HepG2 (cell line): ENCODE data around the gene INTS6L. TPM values are rescaled to one million over a fixed set of nuclear protein-coding genes. Genes with fewer than 3 reads are reported as not detected.

ENCODE experiments used
- ATAC-seq: fragments of 200-7000 bp; cut with Tn5 transposase; 3 replicates; pipeline ENCODE4 v1.9.1; 2020; ENCODE audit warnings: mild to moderate bottlenecking, moderate library complexity
- BruUV-seq: library from RNA; stranded (reverse); fragments of 400-500 nt; replicated peaks from 2 replicates; lab custom pipeline; 2021; lab: Mats Ljungman, UMichigan
- CTCF ChIA-PET: fragments of 300-600 bp; formaldehyde crosslinking; extraction: SDS; loops from one replicate; lab custom pipeline; 2021; ENCODE audit warnings: low total read pairs, inconsistent platforms, low intra/inter-chr PET ratio; lab: Yijun Ruan, JAX
- POLR2A ChIA-PET: fragments of 350-600 bp; sonication (Branson Sonifier 250); formaldehyde crosslinking; loops from one replicate; lab custom pipeline; 2020; ENCODE audit warnings: antibody characterized with exemption, inconsistent platforms; lab: Yijun Ruan, JAX
- DNase-seq: peaks from one replicate; pipeline ENCODE4 v3.0.0-alpha.2; 2015; ENCODE audit warnings: low spot score
- FAIRE-seq: peaks from 3 replicates; lab custom pipeline; 2011; peaks lifted over from hg19 to GRCh38; lab: Jason Lieb, UNC
- H2AFZ ChIP-seq: one replicate; pipeline ENCODE4 v1.6.1; 2011; ENCODE audit warnings: low read length, inconsistent platforms
- H3K27ac ChIP-seq: fragments of 300-600 bp; 3 replicates; pipeline ENCODE4 v1.8.0; 2011; ENCODE audit warnings: mixed run types, mild to moderate bottlenecking, mixed read lengths, low read length, inconsistent platforms; ENCODE audit not compliant: insufficient read depth; ENCODE audit errors: extremely low read length
- H3K27me3 ChIP-seq, 2 experiments: fragments of 200-600 bp in 1 of 2; 2 replicates in 1 of 2; 3 replicates in 1 of 2; pipeline versions ENCODE4 v1.6.0 to v1.8.0; 2011; ENCODE audit warnings: low read length in 2 of 2, mild to moderate bottlenecking in 2 of 2, moderate library complexity in 2 of 2, inconsistent platforms in 1 of 2; ENCODE audit not compliant: insufficient read depth in 2 of 2, control insufficient read depth in 1 of 2
- H3K36me3 ChIP-seq, 2 experiments: fragments of 200-600 bp in 1 of 2; replicated peaks in 1 of 2; 2 replicates in 1 of 2; 3 replicates in 1 of 2; pipeline versions ENCODE4 v1.5.1 to v1.8.0; 2011; ENCODE audit warnings: low read length in 2 of 2, inconsistent platforms in 1 of 2; ENCODE audit not compliant: insufficient read depth in 2 of 2, control insufficient read depth in 1 of 2
- H3K4me1 ChIP-seq: 2 replicates; pipeline ENCODE4 v1.5.1; 2012; ENCODE audit warnings: low read length, inconsistent platforms; ENCODE audit not compliant: insufficient read depth
- H3K4me2 ChIP-seq: 2 replicates; pipeline ENCODE4 v1.6.0; 2011; ENCODE audit warnings: low read depth, low read length, inconsistent platforms
- H3K4me3 ChIP-seq, 3 experiments: fragments of 200-600 bp in 1 of 3; sonication (generic), shearing (Covaris generic) in 1 of 3; replicated peaks in 1 of 3; 2 replicates each; pipeline ENCODE4 v1.5.1; 2011 to 2016; ENCODE audit warnings: low read length in 3 of 3, inconsistent platforms in 2 of 3, low read depth in 2 of 3, mild to moderate bottlenecking in 2 of 3, control low read depth in 1 of 3, mixed read lengths in 1 of 3; ENCODE audit not compliant: insufficient read depth in 1 of 3
- H3K79me2 ChIP-seq: one replicate; pipeline ENCODE4 v1.6.1; 2011; ENCODE audit warnings: low read length, inconsistent platforms; ENCODE audit not compliant: insufficient read depth
- H3K9ac ChIP-seq: 2 replicates; pipeline ENCODE4 v1.6.0; 2011; ENCODE audit warnings: mild to moderate bottlenecking, low read depth, low read length, inconsistent platforms; ENCODE audit not compliant: insufficient read depth
- H3K9me3 ChIP-seq: 2 replicates; pipeline ENCODE4 v1.5.1; 2012; ENCODE audit warnings: mild to moderate bottlenecking, low read length
- H4K20me1 ChIP-seq: 2 replicates; pipeline ENCODE4 v1.6.0; 2011; ENCODE audit warnings: inconsistent platforms, mild to moderate bottlenecking, low read length, moderate library complexity; ENCODE audit not compliant: insufficient read depth
- EHMT2 ChIP-seq: fragments of 200-600 bp; sonication (generic); IDR thresholded peaks from 2 replicates; pipeline ENCODE4 v1.7.0; 2017; ENCODE audit warnings: antibody characterized with exemption, low read depth, low read length, borderline replicate concordance
- JUND ChIP-seq: sonication (generic); formaldehyde crosslinking; IDR thresholded peaks from 2 replicates; pipeline ENCODE4 v1.8.0; 2022; ENCODE audit warnings: mild to moderate bottlenecking, missing genetic modification reagents
- KLF11 ChIP-seq: IDR thresholded peaks from 2 replicates; pipeline ENCODE4 v1.6.1; 2016; ENCODE audit warnings: missing compliant biosample characterization
- SAFB2 ChIP-seq: sonication (generic); formaldehyde crosslinking; IDR thresholded peaks from 2 replicates; pipeline ENCODE4 v1.5.1; 2020; ENCODE audit warnings: missing genetic modification reagents, low read depth, mild to moderate bottlenecking, borderline replicate concordance
- SP1 ChIP-seq, 2 experiments: fragments of 450-650 bp in 1 of 2; sonication (generic) in 1 of 2; formaldehyde crosslinking in 1 of 2; IDR thresholded peaks; 2 replicates each; pipeline versions ENCODE4 v1.4.0 to v1.6.1; 2016 to 2020; ENCODE audit warnings: missing genetic modification reagents in 1 of 2
- TCF7L2 ChIP-seq: IDR thresholded peaks from 2 replicates; pipeline ENCODE4 v1.6.1; 2011; ENCODE audit warnings: mild to moderate bottlenecking, low read depth, low read length, moderate library complexity
- ZBTB1 ChIP-seq: sonication (generic); formaldehyde crosslinking; IDR thresholded peaks from 2 replicates; pipeline ENCODE4 v1.4.0; 2020; ENCODE audit warnings: missing genetic modification reagents, borderline replicate concordance
- ZNF562 ChIP-seq: sonication (generic); formaldehyde crosslinking; IDR thresholded peaks from 2 replicates; pipeline ENCODE4 v1.8.0; 2022; ENCODE audit warnings: missing genetic modification reagents, borderline replicate concordance
- ZNF7 ChIP-seq: IDR thresholded peaks from 2 replicates; pipeline ENCODE4 v1.6.1; 2016; ENCODE audit warnings: missing biosample characterization, missing genetic modification reagents
- ZNF75D ChIP-seq: sonication (generic); formaldehyde crosslinking; IDR thresholded peaks from 2 replicates; pipeline ENCODE4 v1.8.1; 2023; ENCODE audit warnings: missing genetic modification reagents, mild to moderate bottlenecking, borderline replicate concordance
- ZSCAN21 ChIP-seq: sonication (generic); formaldehyde crosslinking; IDR thresholded peaks from 2 replicates; pipeline ENCODE4 v1.8.0; 2022; ENCODE audit warnings: mild to moderate bottlenecking, missing genetic modification reagents, moderate library complexity, borderline replicate concordance
- WGBS: methylation state at CpG from one replicate; pipeline ENCODE4 v1.1.6; 2017; ENCODE audit warnings: low lambda C conversion rate; 5-methylcytosine and 5-hydroxymethylcytosine counted together
- in situ Hi-C: cut with HindIII; loops from 2 replicates; pipeline ENCODE4 v1.10.0; 2017; ENCODE audit warnings: low pct_unique_long_range_greater_than_20kb; ENCODE audit not compliant: extremely low pct_ligation_motif_present
- intact Hi-C: fragments of 100-400 bp; cut with micrococcal nuclease; formaldehyde crosslinking; loops from one replicate; pipeline ENCODE4 v1.10.0; 2022; ENCODE audit not compliant: unreplicated experiment
- polyA plus RNA-seq, 8 experiments: library from polyadenylated mRNA; depleted of rRNA in 3 of 8; stranded (reverse) in 7 of 8; unstranded in 1 of 8; fragments of >200 nt; fragmentation: Illumina TruSeq in 4 of 8; extraction: Trizol in 4 of 8; gene quantifications; 2 replicates each; pipeline versions ENCODE4 v1.2.1 to v1.2.3, GENCODE V29; 2011 to 2016; ENCODE audit warnings: low read depth in 4 of 8, missing spikeins in 1 of 8, mixed read lengths in 1 of 8; ENCODE audit not compliant: insufficient read depth in 1 of 8
- total RNA-seq, 5 experiments: library from RNA; depleted of rRNA; stranded (reverse); fragments of >200 nt; fragmentation: Illumina TruSeq; extraction: Trizol; gene quantifications; 2 replicates each; pipeline ENCODE4 v1.2.3, GENCODE V29; 2016; ENCODE audit warnings: low read depth in 1 of 5
- TF ChIP-seq, protein P1 (sequence below): sonication (generic); formaldehyde crosslinking; conservative IDR thresholded peaks from 2 replicates; pipeline ENCODE4 v1.8.0; 2022; ENCODE audit warnings: mild to moderate bottlenecking, moderate library complexity, missing genetic modification reagents

The INTS6L gene
- total and polyA plus RNA-seq, 2 of the 13 experiments (the other 11 are each of a cell fraction or from before 2014, with no cell fraction given), result not detected

DNA sequence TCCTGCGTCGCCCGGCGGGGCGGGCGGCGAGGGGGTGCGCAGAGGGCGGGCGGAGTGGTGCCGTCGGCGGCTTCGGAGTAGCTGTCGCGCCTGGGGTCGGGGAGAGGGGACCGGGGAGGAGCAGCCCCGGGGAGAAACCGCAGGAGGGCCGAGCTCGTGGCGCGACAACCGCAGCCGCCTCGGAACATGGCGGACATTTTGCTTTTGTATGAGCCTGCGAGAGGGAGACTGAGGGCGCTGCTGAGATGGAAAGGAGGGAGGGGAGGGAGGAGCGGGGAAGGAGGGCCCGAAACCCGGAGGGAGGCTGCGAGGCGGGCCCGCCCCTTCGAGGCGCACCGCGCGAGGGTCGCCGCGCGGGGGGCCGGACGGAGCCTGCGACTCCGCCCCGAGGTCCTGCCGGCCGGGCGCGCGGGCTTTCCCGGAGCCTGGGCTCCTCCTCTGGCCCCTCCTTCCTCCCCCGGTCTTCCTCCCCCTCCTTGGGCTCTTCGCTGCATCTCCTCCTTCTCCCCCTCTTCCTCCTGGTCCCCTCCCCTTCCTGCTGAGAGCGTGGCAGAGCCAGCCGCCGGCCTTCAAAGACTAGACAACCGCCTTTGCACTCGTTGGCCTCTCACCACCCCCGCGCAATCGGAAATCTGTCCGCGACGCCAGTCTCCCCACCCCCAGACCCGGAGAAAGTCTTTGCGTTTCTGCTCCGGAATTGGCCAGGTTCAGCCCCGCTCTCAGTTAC, 1.1 kb downstream of the INTS6L start:
- Histone ChIP-seq H4K20me1 (no peaks in the 10 kb centered on the region), H2AFZ (no peak overlapping the region), H3K27me3 (peaks cover 0 to 7% of the 10 kb centered on the region in 2 experiments; a peak in 1 of 5 replicates), H3K4me3 (no peak overlapping the region), H3K4me1 (no peaks in the 10 kb centered on the region), H3K9ac (no peak overlapping the region), H3K79me2 (no peaks in the 10 kb centered on the region), H3K9me3 (no peaks in the 10 kb centered on the region), H3K4me2 (no peak overlapping the region), H3K27ac (no peak overlapping the region), H3K36me3 (no peaks in the 10 kb centered on the region)
- intact Hi-C loops (no loop called here), in situ Hi-C loops (no loop called here)
- ATAC-seq (no peak), DNase-seq (no peak), FAIRE-seq (no peak)
- WGBS, result 20% methylated on average over 17 of the region's 73 CpGs
- POLR2A ChIA-PET, result no interaction called here
- no peak for TF ChIP-seq JUND (CRISPR knock-in tag)
- no peak for TF ChIP-seq ZNF7 (CRISPR knock-in tag)
- no peak for TF ChIP-seq SP1 (IDR thresholded peaks at IDR 0.05)
- no peak for TF ChIP-seq SP1 (CRISPR knock-in tag; IDR thresholded peaks at IDR 0.05)
- no peak for TF ChIP-seq ZBTB1 (CRISPR knock-in tag)
- TF ChIP-seq EHMT2, result no peak
- no peak for TF ChIP-seq ZNF75D (CRISPR knock-in tag)
- no peak for TF ChIP-seq TCF7L2
- no peak for TF ChIP-seq SAFB2 (CRISPR knock-in tag)
- no peak for TF ChIP-seq KLF11 (CRISPR knock-in tag)
- CTCF ChIA-PET, result no interaction called here
- BruUV-seq, result no TSS peak

DNA sequence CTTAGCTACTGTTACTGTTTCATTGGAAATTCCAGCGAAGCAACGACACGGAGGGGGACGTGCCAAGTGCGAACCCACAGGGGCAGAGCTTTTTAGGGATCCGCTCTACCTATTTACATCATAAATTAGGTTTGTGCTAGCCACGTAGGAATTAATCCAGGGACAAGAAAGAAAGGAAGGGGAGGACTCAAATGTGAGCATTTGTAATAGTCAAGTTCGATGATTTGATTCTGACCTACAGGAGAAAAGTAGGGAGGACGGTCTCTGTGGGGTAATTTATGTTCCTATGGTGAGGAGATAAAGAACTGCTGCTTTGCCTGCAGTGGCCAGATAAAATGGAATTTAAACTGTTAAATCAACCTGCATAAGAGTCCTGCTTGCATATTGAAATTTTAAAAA, 1.7 kb downstream of the INTS6L start:
- Histone ChIP-seq H3K9me3 (no peaks in the 10 kb centered on the region), H3K4me3 (no peak overlapping the region), H3K27me3 (peaks cover 0 to 7% of the 10 kb centered on the region in 2 experiments; a peak in 1 of 5 replicates), H3K79me2 (no peaks in the 10 kb centered on the region), H3K4me1 (no peaks in the 10 kb centered on the region), H3K27ac (no peak overlapping the region), H3K9ac (no peak overlapping the region), H3K36me3 (no peaks in the 10 kb centered on the region), H3K4me2 (no peak overlapping the region), H4K20me1 (no peaks in the 10 kb centered on the region), H2AFZ (no peak overlapping the region)
- ATAC-seq (no peak), DNase-seq (no peak), FAIRE-seq (no peak)
- WGBS, result 62% methylated on average over 6 of the region's 9 CpGs
- intact Hi-C loops (no loop called here), in situ Hi-C loops (no loop called here)
- BruUV-seq, result no TSS peak
- ChIA-PET CTCF (no interaction called here), POLR2A (no interaction called here)
- TF ChIP-seq ZNF562 (no peak), ZSCAN21 (no peak)
- TF ChIP-seq, protein P1, sequence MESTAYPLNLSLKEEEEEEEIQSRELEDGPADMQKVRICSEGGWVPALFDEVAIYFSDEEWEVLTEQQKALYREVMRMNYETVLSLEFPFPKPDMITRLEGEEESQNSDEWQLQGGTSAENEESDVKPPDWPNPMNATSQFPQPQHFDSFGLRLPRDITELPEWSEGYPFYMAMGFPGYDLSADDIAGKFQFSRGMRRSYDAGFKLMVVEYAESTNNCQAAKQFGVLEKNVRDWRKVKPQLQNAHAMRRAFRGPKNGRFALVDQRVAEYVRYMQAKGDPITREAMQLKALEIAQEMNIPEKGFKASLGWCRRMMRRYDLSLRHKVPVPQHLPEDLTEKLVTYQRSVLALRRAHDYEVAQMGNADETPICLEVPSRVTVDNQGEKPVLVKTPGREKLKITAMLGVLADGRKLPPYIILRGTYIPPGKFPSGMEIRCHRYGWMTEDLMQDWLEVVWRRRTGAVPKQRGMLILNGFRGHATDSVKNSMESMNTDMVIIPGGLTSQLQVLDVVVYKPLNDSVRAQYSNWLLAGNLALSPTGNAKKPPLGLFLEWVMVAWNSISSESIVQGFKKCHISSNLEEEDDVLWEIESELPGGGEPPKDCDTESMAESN (CRISPR knock-in tag), result no peak
